ENCODE results near the gene ARPIN. TPM values are rescaled to one million over a fixed set of nuclear protein-coding genes. Genes with fewer than 3 reads are reported as not detected.
"Not testable (repeated sequence)": the region's sequence is repeated elsewhere in the genome, so short reads cannot be mapped to it uniquely, and the experiment has no call there.

The ARPIN gene
- total RNA-seq, 1 experiment from 2014 or later: 3.5 TPM

DNA sequence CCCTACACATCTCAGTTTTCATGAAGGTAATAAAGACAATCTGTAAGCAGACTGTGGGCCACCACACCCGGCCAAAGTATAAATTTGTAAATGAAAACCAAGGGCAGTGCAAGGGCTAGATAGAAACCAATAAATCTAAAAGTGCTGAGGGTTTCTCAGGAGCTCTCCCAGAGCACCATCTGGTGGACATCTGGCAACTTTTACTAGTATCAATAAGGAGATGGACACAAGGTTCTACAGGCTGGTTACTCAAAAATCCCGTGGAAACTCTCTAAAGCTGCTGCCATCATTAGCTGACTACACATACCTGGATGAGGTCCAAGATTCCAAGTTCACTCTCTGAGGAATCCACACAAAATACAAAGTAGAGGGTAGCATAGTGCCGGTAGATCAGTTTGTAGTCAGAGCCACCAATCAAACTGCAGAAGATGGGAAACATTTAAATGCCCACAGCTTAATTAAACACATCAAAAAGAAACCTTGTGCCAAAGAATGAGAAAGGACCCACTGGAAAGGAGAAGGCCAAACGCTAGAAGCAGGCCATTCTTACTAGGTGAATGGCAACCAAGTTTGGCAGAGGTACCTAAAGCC lies 24.4 kb downstream of the ARPIN start:
- ATAC-seq: peak; percentile 24; the same call in 1 of the 2 replicates

DNA sequence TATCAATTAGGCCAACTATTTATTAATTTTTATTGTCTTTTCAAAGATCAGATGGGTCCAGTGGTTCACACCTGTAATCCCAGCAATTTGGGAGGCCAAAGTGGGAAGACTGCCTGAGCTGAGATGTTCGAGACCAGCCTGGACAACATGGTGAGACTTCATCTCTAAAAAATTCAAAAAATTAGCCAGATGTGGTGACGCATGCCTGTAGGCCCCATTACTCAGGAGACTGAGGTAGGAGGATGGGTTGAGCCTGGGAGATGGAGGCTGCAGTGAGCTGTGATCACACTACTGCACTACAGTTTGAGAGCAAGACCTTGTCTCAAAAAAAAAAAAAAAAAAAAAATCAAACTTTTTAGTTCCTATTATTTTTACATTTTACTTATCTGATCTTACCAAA lies 27.1 kb downstream of the ARPIN start:
- TF ChIP-seq NFE2L1 (CRISPR knock-in tag; IDR thresholded peaks at IDR 0.05) (no peak), TP53 (CRISPR knock-in tag; IDR thresholded peaks at IDR 0.05) (no peak)
- TF ChIP-seq, protein P1, sequence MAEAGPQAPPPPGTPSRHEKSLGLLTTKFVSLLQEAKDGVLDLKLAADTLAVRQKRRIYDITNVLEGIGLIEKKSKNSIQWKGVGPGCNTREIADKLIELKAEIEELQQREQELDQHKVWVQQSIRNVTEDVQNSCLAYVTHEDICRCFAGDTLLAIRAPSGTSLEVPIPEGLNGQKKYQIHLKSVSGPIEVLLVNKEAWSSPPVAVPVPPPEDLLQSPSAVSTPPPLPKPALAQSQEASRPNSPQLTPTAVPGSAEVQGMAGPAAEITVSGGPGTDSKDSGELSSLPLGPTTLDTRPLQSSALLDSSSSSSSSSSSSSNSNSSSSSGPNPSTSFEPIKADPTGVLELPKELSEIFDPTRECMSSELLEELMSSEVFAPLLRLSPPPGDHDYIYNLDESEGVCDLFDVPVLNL (CRISPR knock-in tag; IDR thresholded peaks at IDR 0.05; ENCODE audit: borderline replicate concordance, low read depth): no peak
- TF ChIP-seq, protein P2, sequence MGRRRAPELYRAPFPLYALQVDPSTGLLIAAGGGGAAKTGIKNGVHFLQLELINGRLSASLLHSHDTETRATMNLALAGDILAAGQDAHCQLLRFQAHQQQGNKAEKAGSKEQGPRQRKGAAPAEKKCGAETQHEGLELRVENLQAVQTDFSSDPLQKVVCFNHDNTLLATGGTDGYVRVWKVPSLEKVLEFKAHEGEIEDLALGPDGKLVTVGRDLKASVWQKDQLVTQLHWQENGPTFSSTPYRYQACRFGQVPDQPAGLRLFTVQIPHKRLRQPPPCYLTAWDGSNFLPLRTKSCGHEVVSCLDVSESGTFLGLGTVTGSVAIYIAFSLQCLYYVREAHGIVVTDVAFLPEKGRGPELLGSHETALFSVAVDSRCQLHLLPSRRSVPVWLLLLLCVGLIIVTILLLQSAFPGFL (CRISPR knock-in tag; IDR thresholded peaks at IDR 0.05; ENCODE audit: borderline replicate concordance): no peak
- POLR2A ChIA-PET: no interaction called here
- no peaks in the 10 kb centered on the region for H3K27me3 Mint-ChIP-seq (ENCODE audit: low read depth)
- no peak overlapping the region for H3K27ac Mint-ChIP-seq
- no peaks in the 10 kb centered on the region for H3K9me3 Mint-ChIP-seq
- H3K4me3 Mint-ChIP-seq: no peak overlapping the region
- peaks cover 27% of the 10 kb centered on the region for H3K36me3 Mint-ChIP-seq
- CTCF ChIA-PET: no interaction called here
- no peak for DNase-seq (ENCODE audit: low spot score)
- H3K4me1 Mint-ChIP-seq: no peaks in the 10 kb centered on the region
- ATAC-seq: no peak

More for the DNA sequence above, 24.4 kb downstream of the ARPIN start:
- H3K27me3 Mint-ChIP-seq (ENCODE audit: low read depth): no peaks in the 10 kb centered on the region
- peaks cover 25% of the 10 kb centered on the region for H3K36me3 Mint-ChIP-seq
- no peak for DNase-seq (ENCODE audit: low spot score)
- H3K9me3 Mint-ChIP-seq: no peaks in the 10 kb centered on the region
- POLR2A ChIA-PET: no interaction called here
- CTCF ChIA-PET: interaction anchor here (0.6 to 3.5 kb wide), 23 partner anchors 9 to 361 kb away, joined by 3 to 49 read pairs (median 4); partner anchors contain the start of genes MESP1, MESP2 and TTLL13
- H3K4me3 Mint-ChIP-seq: no peak overlapping the region
- H3K27ac Mint-ChIP-seq: no peak overlapping the region
- H3K4me1 Mint-ChIP-seq: peaks cover 6% of the 10 kb centered on the region
- TF ChIP-seq, protein P3, sequence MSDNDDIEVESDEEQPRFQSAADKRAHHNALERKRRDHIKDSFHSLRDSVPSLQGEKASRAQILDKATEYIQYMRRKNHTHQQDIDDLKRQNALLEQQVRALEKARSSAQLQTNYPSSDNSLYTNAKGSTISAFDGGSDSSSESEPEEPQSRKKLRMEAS (CRISPR knock-in tag; IDR thresholded peaks at IDR 0.05): no peak
- TF ChIP-seq, protein P4, sequence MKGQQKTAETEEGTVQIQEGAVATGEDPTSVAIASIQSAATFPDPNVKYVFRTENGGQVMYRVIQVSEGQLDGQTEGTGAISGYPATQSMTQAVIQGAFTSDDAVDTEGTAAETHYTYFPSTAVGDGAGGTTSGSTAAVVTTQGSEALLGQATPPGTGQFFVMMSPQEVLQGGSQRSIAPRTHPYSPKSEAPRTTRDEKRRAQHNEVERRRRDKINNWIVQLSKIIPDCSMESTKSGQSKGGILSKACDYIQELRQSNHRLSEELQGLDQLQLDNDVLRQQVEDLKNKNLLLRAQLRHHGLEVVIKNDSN (CRISPR knock-in tag; IDR thresholded peaks at IDR 0.05): no peak
- TF ChIP-seq NR3C1 (CRISPR knock-in tag; conservative IDR thresholded peaks at IDR 0.05; ENCODE audit: low read depth) (no peak), NFATC4 (CRISPR knock-in tag; IDR thresholded peaks at IDR 0.05) (no peak), ZNF317 (CRISPR knock-in tag; IDR thresholded peaks at IDR 0.05; ENCODE audit: borderline replicate concordance, low read depth) (no peak), TEAD1 (CRISPR knock-in tag; IDR thresholded peaks at IDR 0.05) (no peak), SOX15 (CRISPR knock-in tag; IDR thresholded peaks at IDR 0.05) (no peak), ATF1 (CRISPR knock-in tag; IDR thresholded peaks at IDR 0.05) (no peak), TEAD4 (CRISPR knock-in tag; IDR thresholded peaks at IDR 0.05) (no peak), CREB1 (CRISPR knock-in tag; IDR thresholded peaks at IDR 0.05) (no peak), ZNF423 (CRISPR knock-in tag; IDR thresholded peaks at IDR 0.05) (no peak), ELF4 (CRISPR knock-in tag; IDR thresholded peaks at IDR 0.05; ENCODE audit: low read depth) (no peak)
- TF ChIP-seq, protein P5, sequence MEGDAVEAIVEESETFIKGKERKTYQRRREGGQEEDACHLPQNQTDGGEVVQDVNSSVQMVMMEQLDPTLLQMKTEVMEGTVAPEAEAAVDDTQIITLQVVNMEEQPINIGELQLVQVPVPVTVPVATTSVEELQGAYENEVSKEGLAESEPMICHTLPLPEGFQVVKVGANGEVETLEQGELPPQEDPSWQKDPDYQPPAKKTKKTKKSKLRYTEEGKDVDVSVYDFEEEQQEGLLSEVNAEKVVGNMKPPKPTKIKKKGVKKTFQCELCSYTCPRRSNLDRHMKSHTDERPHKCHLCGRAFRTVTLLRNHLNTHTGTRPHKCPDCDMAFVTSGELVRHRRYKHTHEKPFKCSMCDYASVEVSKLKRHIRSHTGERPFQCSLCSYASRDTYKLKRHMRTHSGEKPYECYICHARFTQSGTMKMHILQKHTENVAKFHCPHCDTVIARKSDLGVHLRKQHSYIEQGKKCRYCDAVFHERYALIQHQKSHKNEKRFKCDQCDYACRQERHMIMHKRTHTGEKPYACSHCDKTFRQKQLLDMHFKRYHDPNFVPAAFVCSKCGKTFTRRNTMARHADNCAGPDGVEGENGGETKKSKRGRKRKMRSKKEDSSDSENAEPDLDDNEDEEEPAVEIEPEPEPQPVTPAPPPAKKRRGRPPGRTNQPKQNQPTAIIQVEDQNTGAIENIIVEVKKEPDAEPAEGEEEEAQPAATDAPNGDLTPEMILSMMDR (IDR thresholded peaks at IDR 0.05): no peak
- TF ChIP-seq, protein P6, sequence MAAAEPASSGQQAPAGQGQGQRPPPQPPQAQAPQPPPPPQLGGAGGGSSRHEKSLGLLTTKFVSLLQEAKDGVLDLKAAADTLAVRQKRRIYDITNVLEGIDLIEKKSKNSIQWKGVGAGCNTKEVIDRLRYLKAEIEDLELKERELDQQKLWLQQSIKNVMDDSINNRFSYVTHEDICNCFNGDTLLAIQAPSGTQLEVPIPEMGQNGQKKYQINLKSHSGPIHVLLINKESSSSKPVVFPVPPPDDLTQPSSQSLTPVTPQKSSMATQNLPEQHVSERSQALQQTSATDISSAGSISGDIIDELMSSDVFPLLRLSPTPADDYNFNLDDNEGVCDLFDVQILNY (CRISPR knock-in tag; IDR thresholded peaks at IDR 0.05): no peak
- TF ChIP-seq, protein P2 (CRISPR knock-in tag; IDR thresholded peaks at IDR 0.05; ENCODE audit: borderline replicate concordance): no peak
- TF ChIP-seq, protein P7, sequence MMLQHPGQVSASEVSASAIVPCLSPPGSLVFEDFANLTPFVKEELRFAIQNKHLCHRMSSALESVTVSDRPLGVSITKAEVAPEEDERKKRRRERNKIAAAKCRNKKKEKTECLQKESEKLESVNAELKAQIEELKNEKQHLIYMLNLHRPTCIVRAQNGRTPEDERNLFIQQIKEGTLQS (CRISPR knock-in tag; conservative IDR thresholded peaks at IDR 0.05): no peak

DNA sequence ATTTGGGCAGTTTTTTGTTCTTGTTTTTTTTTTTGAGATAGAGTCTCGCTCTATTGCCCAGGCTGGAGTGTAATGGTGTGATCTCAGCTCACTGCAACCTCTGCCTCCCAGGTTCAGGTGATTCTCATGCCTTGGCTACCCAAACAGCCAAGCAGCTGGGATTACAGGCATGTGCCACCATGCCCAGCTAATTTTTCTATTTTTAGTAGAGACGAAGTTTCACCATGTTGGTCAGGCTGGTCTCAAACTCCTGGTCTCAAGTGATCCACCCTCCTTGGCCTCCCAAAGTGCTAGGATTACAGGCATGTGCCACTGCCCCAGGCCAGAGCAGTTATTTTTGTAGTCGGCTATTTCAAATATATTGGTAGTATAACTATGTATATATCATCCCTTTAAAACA lies 27.6 kb downstream of the ARPIN start:
- CTCF ChIA-PET; H3K4me1 Mint-ChIP-seq; DNase-seq (ENCODE audit: low spot score); POLR2A ChIA-PET; H3K9me3 Mint-ChIP-seq; H3K27me3 Mint-ChIP-seq (ENCODE audit: low read depth); H3K27ac Mint-ChIP-seq; H3K4me3 Mint-ChIP-seq; ATAC-seq: not testable (repeated sequence)
- peaks cover 27% of the 10 kb centered on the region for H3K36me3 Mint-ChIP-seq
